NCI-H1417 treated with DMSO at 0.1 percent for 48 hours (cell line): ENCODE results near the gene IFNA2.
"Not testable (repeated sequence)": the region's sequence is repeated elsewhere in the genome, so short reads cannot be mapped to it uniquely, and the experiment has no call there.

Experiments used
- DNase-seq: peaks from one replicate; lab custom pipeline; 2025; lab: John Stamatoyannopoulos, UW

The IFNA2 gene

DNA sequence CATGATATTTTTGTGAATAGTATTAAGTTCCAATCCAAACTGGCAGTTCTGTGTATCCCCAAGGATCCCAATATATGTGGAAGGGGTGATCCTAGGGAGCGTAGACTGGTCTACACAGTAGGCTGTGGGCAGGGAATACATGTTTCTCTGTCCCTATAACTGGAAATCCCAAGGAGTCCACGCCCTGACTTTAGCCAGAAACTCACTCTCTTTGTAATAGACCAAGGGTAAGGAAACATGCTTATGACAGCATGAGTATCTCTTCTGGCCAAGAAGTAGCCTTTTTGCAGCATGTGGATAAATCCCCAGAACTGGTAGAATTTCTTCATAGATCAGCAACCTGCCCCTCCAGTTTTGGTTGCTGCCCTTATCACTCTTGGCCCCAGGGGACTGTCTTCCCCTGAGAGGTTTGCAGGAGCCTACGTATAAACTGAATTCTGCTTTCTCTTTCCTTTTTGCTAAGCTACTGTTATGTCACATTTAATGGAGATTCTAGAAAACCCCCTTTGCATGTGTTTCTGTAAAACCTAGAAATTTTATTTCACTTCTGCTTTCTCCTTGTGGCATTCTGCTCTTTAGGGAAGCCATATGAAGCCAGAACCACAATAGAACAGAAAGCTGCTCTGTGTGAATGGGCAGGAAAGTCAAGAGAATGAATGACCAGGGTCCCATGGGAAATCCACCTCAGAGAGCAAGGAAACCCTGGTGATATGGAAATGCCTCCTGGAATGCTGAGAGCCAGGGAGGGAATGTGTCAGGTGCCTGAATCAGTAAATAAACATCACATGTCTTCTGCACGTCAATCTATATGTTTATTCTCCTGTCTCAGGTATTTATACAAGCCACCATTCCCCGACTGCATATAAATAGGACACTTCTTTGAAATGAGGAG is 3.5 kb downstream of the IFNA2 start:
- no peak for DNase-seq

- not testable (repeated sequence) for DNase-seq
Observed at GRCh38 chr9:21371467-21371866, 13.7 kb downstream of the IFNA2 start.

DNA sequence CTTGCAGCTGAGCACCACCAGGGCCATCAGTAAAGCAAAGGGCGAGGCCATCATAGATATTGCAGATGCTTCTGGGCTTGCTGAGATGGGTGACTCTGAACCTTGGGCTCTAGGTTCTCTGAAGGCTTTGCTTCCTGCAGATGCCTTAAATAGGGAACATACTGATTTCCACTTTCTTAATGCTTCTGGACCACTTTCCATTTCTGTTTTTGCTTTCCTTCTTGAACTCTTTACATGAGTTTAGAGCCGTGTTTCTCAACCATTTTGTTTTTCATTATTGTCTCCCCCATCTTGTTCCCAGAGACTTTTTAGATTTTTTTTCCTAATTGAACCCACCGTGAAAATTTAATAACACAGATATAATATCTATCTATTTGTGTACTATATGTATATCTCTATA is 17.2 kb downstream of the IFNA2 start, which contains the start of gene IFNA13:
IFNA13 (minus strand) TSS at position 101 of the 400 bp plus-strand sequence; CDS start at position 54, 47 bp downstream.
- DNase-seq = no peak

DNA sequence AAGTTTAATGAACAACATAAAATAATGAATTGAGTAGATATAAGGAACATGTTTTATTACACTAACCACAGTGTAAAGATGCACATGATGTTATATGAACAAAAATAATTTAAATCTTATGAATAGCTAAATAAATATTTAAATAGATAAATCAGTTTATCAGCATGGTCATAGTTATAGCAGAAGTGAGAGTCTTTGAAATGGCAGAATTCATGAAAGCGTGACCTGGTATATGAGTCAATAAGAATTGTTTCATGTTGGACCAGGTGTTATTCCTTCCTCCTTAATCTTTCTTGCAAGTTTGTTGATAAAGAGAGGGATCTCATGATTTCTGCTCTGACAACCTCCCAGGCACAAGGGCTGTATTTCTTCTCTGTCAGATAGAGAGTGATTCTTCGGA is 18.0 kb downstream of the IFNA2 start:
- not testable (repeated sequence) for DNase-seq

GRCh38 chr9:21362287-21362686 is 22.9 kb downstream of the IFNA2 start:
- DNase-seq = no peak

DNA sequence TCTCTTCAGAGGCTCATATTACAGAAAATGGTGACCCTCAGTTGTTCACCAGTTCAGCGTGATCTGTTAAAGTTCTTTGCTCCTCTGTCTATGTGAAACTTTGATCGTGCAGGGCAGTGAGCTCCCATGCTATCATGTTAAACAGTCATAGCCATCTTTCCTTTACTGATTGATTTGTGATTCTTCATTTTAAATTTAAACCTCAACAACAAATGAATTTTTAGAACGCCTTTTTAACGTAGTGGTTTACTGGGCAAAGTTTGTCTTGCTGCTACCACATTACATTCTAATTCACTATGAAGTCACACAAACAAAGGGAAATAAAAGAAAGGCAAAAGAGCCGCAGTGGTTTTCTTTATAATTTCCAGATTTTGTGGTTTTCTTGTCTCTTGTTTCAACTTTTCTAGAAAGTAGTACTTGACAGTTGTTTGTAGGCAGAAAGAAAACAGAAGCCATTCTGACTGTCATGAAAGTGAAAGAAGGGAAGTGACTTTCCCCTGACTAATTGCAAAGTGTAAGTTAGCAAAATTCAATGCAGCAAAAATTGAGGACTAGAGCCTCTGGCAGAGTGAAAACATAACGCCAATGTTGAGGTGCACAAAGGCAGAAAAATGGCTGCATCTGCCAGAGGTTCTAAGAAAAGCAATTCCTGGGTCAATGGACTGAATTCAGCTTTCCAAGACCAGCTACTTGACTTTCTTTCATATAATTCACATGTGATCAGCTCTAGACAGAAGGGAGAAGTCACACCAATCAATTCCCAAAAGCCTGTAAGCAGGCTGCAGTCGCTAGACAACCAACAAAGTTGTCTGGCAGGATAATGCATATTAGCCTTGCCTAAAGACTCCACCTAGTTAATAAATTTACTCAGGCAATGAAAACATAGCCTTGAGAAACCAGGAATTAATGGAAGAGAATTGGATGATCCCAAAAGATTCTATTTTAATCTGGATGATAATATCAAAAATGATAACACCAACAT is 27.4 kb downstream of the IFNA2 start:
- no peak for DNase-seq

GRCh38 chr9:21350787-21351186 is 34.4 kb downstream of the IFNA2 start, which contains the start of gene IFNA6:
IFNA6 (minus strand) TSS chr9:21350887; CDS start chr9:21350887, 0 bp downstream.
- no peak for DNase-seq

- DNase-seq = no peak
Observed at GRCh38 chr9:21348430-21348970, 36.7 kb downstream of the IFNA2 start.

DNA sequence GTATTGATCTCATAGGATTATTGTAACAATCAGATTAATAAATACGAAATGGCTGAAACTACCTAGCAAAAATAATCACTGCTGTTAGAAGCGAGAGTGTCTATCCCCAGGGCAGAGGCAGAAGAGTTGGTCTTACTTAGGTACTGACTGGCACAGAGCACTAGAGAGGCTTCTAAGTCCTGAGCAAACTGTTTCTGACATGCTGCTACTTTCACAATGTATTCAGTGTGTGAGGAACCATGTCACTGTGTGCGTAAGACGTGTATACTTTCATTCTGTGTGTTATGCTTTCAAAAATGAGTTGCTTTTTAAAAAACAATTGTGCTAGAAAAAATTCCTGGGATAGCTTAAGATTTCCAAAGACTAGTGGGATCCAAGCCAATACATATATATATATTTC is 44.5 kb downstream of the IFNA2 start:
- DNase-seq = no peak

- no peak for DNase-seq
Observed at GRCh38 chr9:21336457-21336856, 48.7 kb downstream of the IFNA2 start.

DNA sequence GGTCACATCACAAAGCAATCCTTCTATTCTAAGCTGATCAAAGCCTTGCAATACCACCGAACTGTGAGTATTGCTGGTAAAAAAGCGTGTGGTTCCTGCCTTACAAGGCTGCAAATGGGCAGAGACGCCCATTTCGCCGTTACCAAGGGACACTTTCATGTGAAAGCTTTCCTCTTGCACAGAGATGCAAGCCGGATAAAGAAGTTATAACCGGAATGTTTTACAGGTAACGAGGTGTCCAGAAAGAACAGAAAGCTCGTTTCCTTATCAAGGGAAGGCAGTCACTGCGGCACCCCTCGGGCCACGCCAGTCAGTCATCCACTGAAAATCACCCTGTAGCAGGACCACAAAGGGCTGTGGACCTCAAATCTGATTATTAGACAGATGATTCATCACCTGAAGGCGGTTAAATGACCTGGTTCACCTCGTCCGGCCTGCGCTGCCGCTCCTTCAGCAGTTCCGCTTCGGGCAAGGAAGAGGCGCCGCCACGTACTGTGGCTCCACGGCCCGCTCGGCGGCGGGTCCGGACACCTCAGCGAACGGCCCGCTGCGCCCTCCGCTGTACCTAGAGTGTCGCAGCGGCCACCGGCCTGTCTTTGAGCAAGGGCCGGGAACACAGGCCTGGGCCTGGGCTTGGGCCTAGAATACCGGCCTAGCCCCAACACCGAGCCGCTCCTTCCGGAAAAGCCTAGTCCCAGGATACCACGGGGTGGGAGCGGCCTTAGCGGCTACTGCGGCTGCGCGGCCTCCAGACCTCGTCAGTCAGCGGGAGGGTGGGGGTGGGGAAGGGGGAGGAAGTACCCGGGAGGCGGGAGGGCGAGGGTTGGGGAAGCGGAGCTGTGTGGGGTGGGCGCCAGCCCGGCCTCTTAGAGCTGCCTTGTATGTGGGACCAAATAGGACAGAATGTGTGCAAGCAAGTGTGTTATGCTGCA is 50.2 kb downstream of the IFNA2 start, which contains the start of gene KLHL9:
KLHL9 (minus strand) TSS at position 704 of the 932 bp plus-strand sequence; CDS start at position 159, 545 bp downstream.
- DNase-seq = peak; percentile 12
